ENCODE data around the gene NSL1. TPM values are rescaled to one million over a fixed set of nuclear protein-coding genes. Genes with fewer than 3 reads are reported as not detected.

Gene NSL1
- polyA plus RNA-seq, 3 donors from 2014 or later = 63.4 to 70.6 (median 64.6) TPM

DNA sequence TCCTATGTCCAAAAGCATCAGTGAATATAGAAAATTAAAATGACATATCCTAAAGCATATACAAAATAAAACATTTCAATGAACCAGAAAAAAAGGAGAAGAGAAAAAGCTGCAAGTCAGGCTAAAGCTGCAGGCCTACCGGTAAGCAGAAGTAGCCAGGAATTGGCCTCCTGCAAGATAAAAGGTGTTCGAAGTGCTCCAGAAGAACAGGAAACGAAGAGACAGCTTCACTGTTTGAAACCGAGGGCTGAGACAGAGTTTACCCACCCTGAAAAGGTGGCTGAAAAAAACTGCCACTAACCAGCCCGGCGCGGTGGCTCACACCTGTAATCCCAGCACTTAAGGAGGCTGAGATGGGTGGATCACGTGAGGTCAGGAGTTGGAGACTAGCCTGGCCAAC is 37.4 kb downstream of the NSL1 start:
- DNase-seq = no peak

DNA sequence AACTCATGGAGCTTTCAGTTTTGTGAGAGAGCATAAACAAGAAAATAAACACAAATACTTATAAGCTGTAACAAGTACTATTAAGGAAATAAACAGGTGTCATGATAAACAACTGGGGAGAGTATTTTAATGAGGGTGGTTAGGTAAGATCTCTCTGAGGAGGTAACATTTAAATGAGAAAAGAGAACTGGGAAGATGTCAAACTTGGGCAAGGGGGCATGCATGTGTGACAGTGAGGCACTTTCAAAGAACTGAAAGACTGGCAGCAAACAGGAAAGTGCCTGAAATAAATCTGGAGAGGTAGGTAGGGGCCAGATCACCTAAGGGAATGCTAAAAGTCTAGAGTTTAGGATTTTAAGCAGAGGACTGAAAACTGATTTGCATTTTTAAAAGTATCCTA is 37.8 kb downstream of the NSL1 start:
- peaks cover 17 to 36% of the 10 kb centered on the region in 2 donors for H3K4me1 Mint-ChIP-seq

More for the DNA sequence above, 37.4 kb downstream of the NSL1 start:
- Mint-ChIP-seq H3K9me3 (no peaks in the 10 kb centered on the region), H3K27ac (peak overlapping the region in 3 of 6 donors; percentile 8 to 49 (median 21)), H3K36me3 (no peaks in the 10 kb centered on the region), H3K27me3 (ENCODE audit: low read depth in 3 of 3) (peaks cover 0 to 4% (median 1%) of the 10 kb centered on the region in 3 donors), H3K4me3 (peak overlapping the region in 2 of 5 donors; percentile 8 to 33), H3K4me1 (peaks cover 17 to 36% of the 10 kb centered on the region in 2 donors)

GRCh38 chr1:212752934-212753497 is 38.6 kb downstream of the NSL1 start:
- peak overlapping the region in 2 of 6 donors; percentile 29 to 37 for H3K27ac Mint-ChIP-seq
- H3K4me1 Mint-ChIP-seq = peaks cover 17 to 36% of the 10 kb centered on the region in 2 donors
- H3K27me3 Mint-ChIP-seq (ENCODE audit: low read depth in 3 of 3) = peaks cover 0 to 4% (median 1%) of the 10 kb centered on the region in 3 donors
- peak overlapping the region in 2 of 5 donors; percentile 3 to 20 for H3K4me3 Mint-ChIP-seq
- H3K36me3 Mint-ChIP-seq = no peaks in the 10 kb centered on the region
- DNase-seq = no peak
- H3K9me3 Mint-ChIP-seq = no peaks in the 10 kb centered on the region

More for the DNA sequence above, 37.8 kb downstream of the NSL1 start:
- peak overlapping the region in 3 of 6 donors; percentile 8 to 49 (median 21) for H3K27ac Mint-ChIP-seq
- H3K9me3 Mint-ChIP-seq = no peaks in the 10 kb centered on the region
- no peaks in the 10 kb centered on the region for H3K36me3 Mint-ChIP-seq
- DNase-seq = no peak
- peak overlapping the region in 2 of 5 donors; percentile 8 to 33 for H3K4me3 Mint-ChIP-seq
- H3K27me3 Mint-ChIP-seq (ENCODE audit: low read depth in 3 of 3) = peaks cover 0 to 4% (median 1%) of the 10 kb centered on the region in 3 donors

- Mint-ChIP-seq H3K36me3 (no peaks in the 10 kb centered on the region), H3K27me3 (ENCODE audit: low read depth in 3 of 3) (peaks cover 0 to 4% (median 1%) of the 10 kb centered on the region in 3 donors), H3K4me1 (peaks cover 17 to 36% of the 10 kb centered on the region in 2 donors), H3K9me3 (no peaks in the 10 kb centered on the region), H3K4me3 (no peak overlapping the region), H3K27ac (no peak overlapping the region)
- DNase-seq = no peak
Observed at GRCh38 chr1:212752252-212752933, 39.2 kb downstream of the NSL1 start.

- H3K4me3 Mint-ChIP-seq = no peak overlapping the region
- DNase-seq = peak in 2 of 3 donors; percentile 20 to 28
- H3K4me1 Mint-ChIP-seq = peaks cover 17 to 36% of the 10 kb centered on the region in 2 donors
- no peaks in the 10 kb centered on the region for H3K9me3 Mint-ChIP-seq
- H3K27me3 Mint-ChIP-seq (ENCODE audit: low read depth in 3 of 3) = peaks cover 0 to 4% (median 1%) of the 10 kb centered on the region in 3 donors
- peak overlapping the region in 3 of 6 donors; percentile 4 to 50 (median 32) for H3K27ac Mint-ChIP-seq
- peaks cover 0 to 3% (median 0%) of the 10 kb centered on the region in 3 donors for H3K36me3 Mint-ChIP-seq
Observed at GRCh38 chr1:212749821-212750535, 41.6 kb downstream of the NSL1 start.

GRCh38 chr1:212746546-212746945 is 45.0 kb downstream of the NSL1 start:
- Mint-ChIP-seq H3K27me3 (ENCODE audit: low read depth in 3 of 3) (peaks cover 0 to 2% (median 0%) of the 10 kb centered on the region in 3 donors), H3K4me1 (peaks cover 0 to 17% of the 10 kb centered on the region in 2 donors), H3K9me3 (peaks cover 0 to 2% (median 0%) of the 10 kb centered on the region in 6 donors), H3K36me3 (peaks cover 7 to 11% (median 9%) of the 10 kb centered on the region in 3 donors), H3K27ac (no peak overlapping the region), H3K4me3 (no peak overlapping the region)
- DNase-seq = no peak

GRCh38 chr1:212745303-212745702 is 46.3 kb downstream of the NSL1 start:
- Mint-ChIP-seq H3K9me3 (peaks cover 0 to 3% (median 0%) of the 10 kb centered on the region in 6 donors), H3K27ac (no peak overlapping the region), H3K4me1 (peaks cover 2 to 21% of the 10 kb centered on the region in 2 donors), H3K27me3 (ENCODE audit: low read depth in 3 of 3) (peaks cover 0 to 2% (median 0%) of the 10 kb centered on the region in 3 donors), H3K4me3 (no peak overlapping the region), H3K36me3 (peaks cover 12 to 16% (median 13%) of the 10 kb centered on the region in 3 donors)
- DNase-seq = no peak

- DNase-seq = no peak
- no peak overlapping the region for H3K4me3 Mint-ChIP-seq
- peaks cover 3 to 13% of the 10 kb centered on the region in 2 donors for H3K4me1 Mint-ChIP-seq
- H3K36me3 Mint-ChIP-seq = peaks cover 12 to 16% (median 13%) of the 10 kb centered on the region in 3 donors
- H3K27me3 Mint-ChIP-seq (ENCODE audit: low read depth in 3 of 3) = no peaks in the 10 kb centered on the region
- H3K27ac Mint-ChIP-seq = no peak overlapping the region
- peaks cover 0 to 3% (median 0%) of the 10 kb centered on the region in 6 donors for H3K9me3 Mint-ChIP-seq
Observed at GRCh38 chr1:212743901-212744475, 47.6 kb downstream of the NSL1 start.

DNA sequence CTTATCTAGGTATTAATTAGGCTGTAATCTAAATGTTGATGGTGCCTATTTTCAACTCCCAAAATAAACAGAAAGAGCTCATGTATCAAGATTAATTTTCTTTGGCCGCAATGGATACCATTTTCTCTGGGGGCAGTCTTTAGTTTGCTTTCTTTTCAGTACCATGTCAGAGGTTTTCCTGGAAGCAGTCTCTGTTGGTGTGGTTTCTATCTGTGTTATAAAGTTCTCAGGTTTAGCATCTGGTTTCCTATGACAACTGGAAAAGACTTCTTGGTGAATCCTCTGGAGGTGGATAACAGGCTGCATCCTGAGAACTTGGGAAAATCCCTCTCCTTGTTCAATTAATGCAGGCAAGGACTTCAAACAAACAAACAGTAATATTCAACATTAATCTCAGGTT is 53.2 kb downstream of the NSL1 start:
- no peak for DNase-seq
- H3K9me3 Mint-ChIP-seq = peaks cover 0 to 3% (median 0%) of the 10 kb centered on the region in 6 donors
- H3K4me1 Mint-ChIP-seq = peaks cover 10 to 31% of the 10 kb centered on the region in 2 donors
- H3K36me3 Mint-ChIP-seq = peaks cover 12 to 15% (median 12%) of the 10 kb centered on the region in 3 donors
- peak overlapping the region in 3 of 6 donors; percentile 0 to 74 (median 33) for H3K27ac Mint-ChIP-seq
- no peaks in the 10 kb centered on the region for H3K27me3 Mint-ChIP-seq (ENCODE audit: low read depth in 3 of 3)
- H3K4me3 Mint-ChIP-seq = peak overlapping the region in 2 of 5 donors; percentile 19 to 30

DNA sequence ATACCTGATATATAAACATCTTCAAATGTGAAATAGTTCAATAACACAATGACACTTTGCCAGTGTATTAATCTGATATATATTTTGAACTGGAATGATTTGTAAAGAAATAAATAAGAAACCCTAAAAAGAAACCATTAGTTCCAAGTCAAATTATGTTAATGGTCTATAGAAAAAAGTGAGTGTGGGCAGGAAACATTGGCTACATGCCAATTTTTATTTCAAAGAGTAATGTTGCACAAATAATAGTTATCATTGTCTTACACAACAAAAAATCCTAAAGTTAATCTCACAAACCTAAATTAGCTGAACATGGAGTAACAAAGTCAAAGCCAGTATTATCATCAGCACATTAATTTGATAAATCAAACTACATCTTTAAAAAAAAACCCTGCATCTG is 54.0 kb downstream of the NSL1 start:
- H3K27ac Mint-ChIP-seq = no peak overlapping the region
- H3K9me3 Mint-ChIP-seq = peaks cover 0 to 3% (median 0%) of the 10 kb centered on the region in 6 donors
- H3K27me3 Mint-ChIP-seq (ENCODE audit: low read depth in 3 of 3) = no peaks in the 10 kb centered on the region
- DNase-seq = no peak
- H3K4me1 Mint-ChIP-seq = peaks cover 10 to 31% of the 10 kb centered on the region in 2 donors
- no peak overlapping the region for H3K4me3 Mint-ChIP-seq
- peaks cover 12 to 15% (median 14%) of the 10 kb centered on the region in 3 donors for H3K36me3 Mint-ChIP-seq

DNA sequence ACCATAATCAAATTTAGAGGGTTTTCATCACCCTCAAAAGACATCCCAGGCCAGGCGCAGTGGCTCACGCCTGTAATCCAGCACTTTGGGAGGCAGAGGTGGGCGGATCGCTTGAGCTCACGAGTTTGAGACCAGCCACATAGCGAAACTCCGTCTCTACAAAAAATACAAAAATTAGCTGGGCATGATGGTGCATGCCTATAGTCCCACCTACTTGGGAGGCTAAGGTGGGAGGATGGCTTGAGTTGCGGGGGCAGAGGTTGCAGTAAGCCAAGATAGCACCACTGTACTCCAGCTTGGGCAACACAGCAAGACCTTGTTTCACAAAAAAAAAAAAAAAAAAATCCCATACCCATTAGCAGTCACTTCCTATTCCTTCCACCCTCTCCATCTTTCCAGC is 58.5 kb downstream of the NSL1 start:
- H3K27ac Mint-ChIP-seq = no peak overlapping the region
- H3K36me3 Mint-ChIP-seq = peaks cover 5 to 7% (median 7%) of the 10 kb centered on the region in 3 donors
- no peak for DNase-seq
- no peaks in the 10 kb centered on the region for H3K9me3 Mint-ChIP-seq
- no peak overlapping the region for H3K4me3 Mint-ChIP-seq
- no peaks in the 10 kb centered on the region for H3K27me3 Mint-ChIP-seq (ENCODE audit: low read depth in 3 of 3)
- peaks cover 5 to 16% of the 10 kb centered on the region in 2 donors for H3K4me1 Mint-ChIP-seq

DNA sequence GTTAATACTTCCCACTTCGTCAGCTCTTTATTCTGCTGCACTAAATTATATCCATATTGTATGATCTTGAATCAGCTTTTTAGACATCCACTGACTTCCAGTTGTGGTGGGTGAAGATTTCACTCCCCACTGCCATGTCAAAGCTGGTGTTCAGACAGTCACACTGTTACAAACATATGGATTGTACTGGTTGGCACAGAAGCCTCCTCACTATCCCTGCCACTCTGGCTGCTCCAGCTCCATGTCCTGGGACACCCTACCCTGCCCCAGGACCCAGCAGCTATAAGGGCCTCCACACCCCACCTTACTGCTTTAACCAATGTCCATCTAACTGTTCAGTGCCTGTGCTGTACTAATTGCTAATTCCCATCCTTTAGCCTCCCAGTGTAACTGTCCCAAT is 59.9 kb downstream of the NSL1 start:
- H3K4me3 Mint-ChIP-seq = no peak overlapping the region
- no peak for DNase-seq
- H3K9me3 Mint-ChIP-seq = no peaks in the 10 kb centered on the region
- H3K4me1 Mint-ChIP-seq = peaks cover 15 to 22% of the 10 kb centered on the region in 2 donors
- H3K36me3 Mint-ChIP-seq = peaks cover 5 to 7% (median 7%) of the 10 kb centered on the region in 3 donors
- H3K27me3 Mint-ChIP-seq (ENCODE audit: low read depth in 3 of 3) = peaks cover 0 to 2% (median 2%) of the 10 kb centered on the region in 3 donors
- H3K27ac Mint-ChIP-seq = no peak overlapping the region

DNA sequence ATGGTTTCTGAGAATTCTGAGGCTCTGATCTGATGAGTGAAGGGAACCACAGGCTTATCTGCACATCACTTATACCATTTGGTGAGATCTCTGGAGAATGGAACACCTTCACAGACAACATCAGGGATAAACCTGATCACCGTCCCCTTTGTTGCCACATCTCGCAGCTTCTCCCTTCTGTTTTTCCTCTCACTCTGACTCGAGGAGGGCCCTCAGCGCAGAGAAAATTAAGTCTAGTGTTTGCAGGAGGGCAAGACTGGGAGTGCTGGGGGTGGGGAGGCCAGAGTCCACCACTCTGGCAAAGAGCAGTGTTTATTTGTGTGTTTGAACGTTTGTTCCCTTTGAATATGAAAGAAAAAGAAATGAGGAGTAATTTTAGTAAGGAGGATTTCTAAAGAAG is 63.0 kb downstream of the NSL1 start:
- Mint-ChIP-seq H3K27me3 (ENCODE audit: low read depth in 3 of 3) (peaks cover 2% of the 10 kb centered on the region in 3 donors), H3K4me1 (peaks cover 18 to 34% of the 10 kb centered on the region in 2 donors), H3K36me3 (peaks cover 0 to 8% (median 4%) of the 10 kb centered on the region in 3 donors), H3K9me3 (no peaks in the 10 kb centered on the region), H3K27ac (peak overlapping the region in 5 of 6 donors; percentile 28 to 70 (median 31)), H3K4me3 (peak overlapping the region in 1 of 5 donors; percentile 6)
- DNase-seq = no peak
